ENCODE data around the gene EGR2. TPM values are rescaled to one million over a fixed set of nuclear protein-coding genes. Genes with fewer than 3 reads are reported as not detected.

Gene EGR2
- total RNA-seq, 1 donor from 2014 or later: 6.5 TPM

DNA sequence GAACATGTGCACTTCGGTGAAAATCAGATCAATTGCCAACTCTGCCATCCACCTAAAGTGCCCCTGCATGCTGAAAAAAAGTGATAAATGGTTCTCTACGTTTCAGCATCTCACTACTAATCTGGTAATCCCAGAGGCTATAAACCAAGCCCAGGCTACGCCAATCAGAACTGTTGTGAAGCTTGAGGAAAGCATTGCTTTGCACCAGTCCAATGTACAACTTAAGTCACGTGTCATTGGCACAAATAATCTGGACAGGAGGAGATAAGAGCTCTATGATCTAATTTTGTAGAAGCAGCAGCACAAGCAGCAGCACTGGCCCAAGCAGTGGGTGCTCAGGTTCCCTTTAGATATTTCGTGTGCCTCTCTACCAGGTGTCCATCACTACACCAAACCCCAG is 4.4 kb upstream of the EGR2 start:
- peaks cover 32% of the 10 kb centered on the region for H3K27me3 Mint-ChIP-seq (ENCODE audit: insufficient read depth, low read depth)
- H3K4me3 Mint-ChIP-seq: no peak overlapping the region
- H3F3A ChIP-seq (ENCODE audit: low read depth): peaks cover 15% of the 10 kb centered on the region
- DNase-seq (ENCODE audit: low spot score): no peak
- peaks cover 69% of the 10 kb centered on the region for H3K27me3 ChIP-seq
- H3K9me3 Mint-ChIP-seq: peaks cover 2% of the 10 kb centered on the region
- H3K27ac ChIP-seq: no peak overlapping the region
- TF ChIP-seq, protein P1, sequence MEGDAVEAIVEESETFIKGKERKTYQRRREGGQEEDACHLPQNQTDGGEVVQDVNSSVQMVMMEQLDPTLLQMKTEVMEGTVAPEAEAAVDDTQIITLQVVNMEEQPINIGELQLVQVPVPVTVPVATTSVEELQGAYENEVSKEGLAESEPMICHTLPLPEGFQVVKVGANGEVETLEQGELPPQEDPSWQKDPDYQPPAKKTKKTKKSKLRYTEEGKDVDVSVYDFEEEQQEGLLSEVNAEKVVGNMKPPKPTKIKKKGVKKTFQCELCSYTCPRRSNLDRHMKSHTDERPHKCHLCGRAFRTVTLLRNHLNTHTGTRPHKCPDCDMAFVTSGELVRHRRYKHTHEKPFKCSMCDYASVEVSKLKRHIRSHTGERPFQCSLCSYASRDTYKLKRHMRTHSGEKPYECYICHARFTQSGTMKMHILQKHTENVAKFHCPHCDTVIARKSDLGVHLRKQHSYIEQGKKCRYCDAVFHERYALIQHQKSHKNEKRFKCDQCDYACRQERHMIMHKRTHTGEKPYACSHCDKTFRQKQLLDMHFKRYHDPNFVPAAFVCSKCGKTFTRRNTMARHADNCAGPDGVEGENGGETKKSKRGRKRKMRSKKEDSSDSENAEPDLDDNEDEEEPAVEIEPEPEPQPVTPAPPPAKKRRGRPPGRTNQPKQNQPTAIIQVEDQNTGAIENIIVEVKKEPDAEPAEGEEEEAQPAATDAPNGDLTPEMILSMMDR (IDR thresholded peaks at IDR 0.05): no peak
- no peak for TF ChIP-seq EZH2 (IDR thresholded peaks at IDR 0.05)
- no peaks in the 10 kb centered on the region for H3K79me2 ChIP-seq (ENCODE audit: low read depth)
- H3K4me2 ChIP-seq: no peak overlapping the region
- H3K36me3 Mint-ChIP-seq: no peaks in the 10 kb centered on the region
- peaks cover 11% of the 10 kb centered on the region for H4K20me1 ChIP-seq (ENCODE audit: low read depth)
- no peaks in the 10 kb centered on the region for H3K9me3 ChIP-seq (ENCODE audit: low read depth)
- H3K4me3 ChIP-seq: no peak overlapping the region
- H3K27ac Mint-ChIP-seq: no peak overlapping the region
- peaks cover 21% of the 10 kb centered on the region for H3K4me1 Mint-ChIP-seq
- H3K9ac ChIP-seq: no peak overlapping the region
- no peaks in the 10 kb centered on the region for H3K36me3 ChIP-seq
- H2AFZ ChIP-seq (replicated peaks): no peak overlapping the region
- H3K4me1 ChIP-seq: peaks cover 17% of the 10 kb centered on the region

DNA sequence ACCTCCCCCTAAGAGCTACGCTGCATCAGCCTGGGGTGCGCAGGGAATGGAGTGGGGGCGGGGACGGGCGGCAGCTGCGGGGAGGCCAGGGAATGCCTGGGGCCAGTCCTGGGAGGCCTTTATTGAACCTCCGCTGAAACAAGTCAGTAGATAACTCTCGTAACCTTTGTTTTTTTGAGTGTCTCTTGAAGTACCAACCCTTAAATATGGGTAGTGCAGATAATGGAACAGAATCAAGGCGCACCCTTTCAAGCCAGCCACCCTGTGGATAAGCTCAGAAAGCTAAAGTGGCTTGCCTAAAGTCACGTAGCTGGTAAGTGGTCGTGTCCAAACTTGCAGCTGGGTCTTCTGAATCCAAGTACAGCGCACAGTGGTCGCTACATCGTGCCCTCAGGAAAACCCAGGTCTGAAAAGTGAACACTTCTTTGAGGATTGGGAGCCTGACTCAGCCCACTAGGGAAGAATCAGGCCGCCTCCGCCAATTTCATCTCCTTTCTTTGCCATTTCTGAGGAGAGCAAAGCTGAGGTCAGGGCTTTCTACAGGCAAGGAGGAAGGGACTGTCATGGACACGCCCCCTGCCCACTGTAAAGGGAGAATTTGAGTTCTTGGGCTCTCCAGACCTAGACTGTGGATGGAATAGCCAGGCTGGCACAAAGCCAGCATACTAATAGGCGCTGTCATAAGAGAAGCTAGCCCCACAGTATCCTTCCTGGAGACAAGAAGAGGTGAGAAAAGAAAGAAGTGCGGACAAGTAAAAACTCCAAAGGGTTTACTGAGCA is 3.2 kb upstream of the EGR2 start:
- H3K4me3 ChIP-seq: no peak overlapping the region
- H3K9ac ChIP-seq: no peak overlapping the region
- H3K9me3 Mint-ChIP-seq: peaks cover 2% of the 10 kb centered on the region
- H3K9me3 ChIP-seq (ENCODE audit: low read depth): no peaks in the 10 kb centered on the region
- peaks cover 22% of the 10 kb centered on the region for H3K4me1 ChIP-seq
- peaks cover 20% of the 10 kb centered on the region for H4K20me1 ChIP-seq (ENCODE audit: low read depth)
- no peak overlapping the region for H3K4me3 Mint-ChIP-seq
- peaks cover 27% of the 10 kb centered on the region for H3K4me1 Mint-ChIP-seq
- H2AFZ ChIP-seq (replicated peaks): peak overlapping the region; percentile 44
- no peaks in the 10 kb centered on the region for H3K36me3 Mint-ChIP-seq
- peaks cover 82% of the 10 kb centered on the region for H3K27me3 ChIP-seq
- DNase-seq (ENCODE audit: low spot score): no peak
- TF ChIP-seq EZH2phosphoT487 (IDR thresholded peaks at IDR 0.05): no peak
- H3K27me3 Mint-ChIP-seq (ENCODE audit: insufficient read depth, low read depth): peaks cover 38% of the 10 kb centered on the region
- peak overlapping the region; percentile 88 for H3K4me2 ChIP-seq
- H3F3A ChIP-seq (ENCODE audit: low read depth): peaks cover 15% of the 10 kb centered on the region
- H3K27ac ChIP-seq: no peak overlapping the region
- H3K79me2 ChIP-seq (ENCODE audit: low read depth): no peaks in the 10 kb centered on the region
- no peaks in the 10 kb centered on the region for H3K36me3 ChIP-seq
- no peak overlapping the region for H3K27ac Mint-ChIP-seq

DNA sequence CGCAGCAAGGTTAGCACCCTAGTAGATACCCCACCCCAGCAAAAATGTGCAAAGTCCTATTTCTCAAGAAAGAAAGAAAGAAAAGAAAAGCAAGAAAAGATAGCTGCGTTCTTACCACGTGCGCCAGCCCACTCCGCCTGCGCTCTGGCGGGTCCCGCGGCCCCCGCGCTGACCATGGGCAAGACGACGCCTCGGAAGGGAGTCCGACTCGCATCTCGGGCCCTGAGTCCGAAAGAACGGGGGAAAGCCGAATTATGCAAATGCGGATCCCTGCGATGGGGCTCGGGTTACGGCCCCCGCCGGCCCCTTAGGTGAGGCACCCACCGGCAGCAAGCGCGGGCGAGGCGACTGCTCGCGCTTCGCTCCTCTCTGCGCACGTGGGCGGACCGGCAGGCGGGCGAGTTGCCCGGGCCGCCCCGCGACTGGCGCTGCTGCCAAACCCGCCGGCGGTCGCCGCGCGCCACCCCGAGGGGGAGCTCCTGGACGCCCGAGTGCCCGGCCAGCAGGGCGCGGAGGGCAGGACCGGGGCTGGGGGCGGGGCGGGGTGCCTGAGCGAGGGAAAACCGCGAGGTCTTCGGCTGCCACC is 2.4 kb upstream of the EGR2 start:
- H4K20me1 ChIP-seq (ENCODE audit: low read depth): peaks cover 26% of the 10 kb centered on the region
- TF ChIP-seq EZH2phosphoT487 (IDR thresholded peaks at IDR 0.05) (peak; percentile 68), EZH2 (IDR thresholded peaks at IDR 0.05) (peak; percentile 69)
- TF ChIP-seq, protein P1 (IDR thresholded peaks at IDR 0.05): peak; percentile 41
- H3K4me3 ChIP-seq: peak overlapping the region; percentile 87
- peak overlapping the region; percentile 88 for H3K4me2 ChIP-seq
- peak; percentile 83 for DNase-seq (ENCODE audit: low spot score)
- no peaks in the 10 kb centered on the region for H3K9me3 ChIP-seq (ENCODE audit: low read depth)
- Mint-ChIP-seq H3K4me1 (peaks cover 29% of the 10 kb centered on the region), H3K36me3 (peaks cover 3% of the 10 kb centered on the region), H3K4me3 (peak overlapping the region; percentile 83), H3K9me3 (peaks cover 5% of the 10 kb centered on the region), H3K27ac (no peak overlapping the region), H3K27me3 (ENCODE audit: insufficient read depth, low read depth) (peaks cover 45% of the 10 kb centered on the region)
- peaks cover 15% of the 10 kb centered on the region for H3F3A ChIP-seq (ENCODE audit: low read depth)
- H3K79me2 ChIP-seq (ENCODE audit: low read depth): no peaks in the 10 kb centered on the region
- no peaks in the 10 kb centered on the region for H3K36me3 ChIP-seq
- H3K27me3 ChIP-seq: peaks cover 90% of the 10 kb centered on the region
- H3K9ac ChIP-seq: no peak overlapping the region
- H3K27ac ChIP-seq: no peak overlapping the region
- H2AFZ ChIP-seq (replicated peaks): peak overlapping the region; percentile 44
- H3K4me1 ChIP-seq: peaks cover 22% of the 10 kb centered on the region
